Measurements from ENCODE around the gene SNTG2. TPM values are rescaled to one million over a fixed set of nuclear protein-coding genes. Genes with fewer than 3 reads are reported as not detected.

The SNTG2 gene
- total and polyA plus RNA-seq, 2 of the 13 experiments (the other 11 are each of a cell fraction or from before 2014, with no cell fraction given), result not detected

- no peak for TF ChIP-seq ARID2 (CRISPR knock-in tag; IDR thresholded peaks at IDR 0.05; ENCODE audit: borderline replicate concordance)
Measured at GRCh38 chr2:1256632-1257324, 306.1 kb downstream of the SNTG2 start (continued).

- Histone ChIP-seq H2AFZ (ENCODE audit: low read length) (no peak overlapping the region), H3K79me2 (ENCODE audit: insufficient read depth, low read length) (no peaks in the 10 kb centered on the region), H3K4me3 (replicated peaks in 1 of 3; ENCODE audit: insufficient read depth in 1 of 3, low read depth in 2 of 3, low read length in 3 of 3) (no peak overlapping the region), H3K27me3 (ENCODE audit: control insufficient read depth in 1 of 2, insufficient read depth in 2 of 2, low read length in 2 of 2) (peaks cover 0 to 37% of the 10 kb centered on the region in 2 experiments; a peak in 2 of 5 replicates), H3K27ac (ENCODE audit: extremely low read length, insufficient read depth, low read length) (no peak overlapping the region), H3K9me3 (ENCODE audit: low read length) (no peaks in the 10 kb centered on the region), H3K36me3 (replicated peaks in 1 of 2; ENCODE audit: control insufficient read depth in 1 of 2, insufficient read depth in 2 of 2, low read length in 2 of 2) (no peaks in the 10 kb centered on the region), H3K4me2 (ENCODE audit: low read depth, low read length) (no peak overlapping the region), H3K9ac (ENCODE audit: insufficient read depth, low read depth, low read length) (no peak overlapping the region), H3K4me1 (ENCODE audit: insufficient read depth, low read length) (no peaks in the 10 kb centered on the region), H4K20me1 (ENCODE audit: insufficient read depth, low read length) (no peaks in the 10 kb centered on the region)
- 31% methylated on average over 11 of the region's 11 CpGs for WGBS (ENCODE audit: low lambda C conversion rate)
- ChIA-PET POLR2A (no interaction called here), CTCF (ENCODE audit: low intra/inter-chr PET ratio, low total read pairs) (no interaction called here)
- DNase-seq (ENCODE audit: low spot score) (no peak), FAIRE-seq (no peak), ATAC-seq (no peak)
- intact Hi-C loops (cut with micrococcal nuclease; ENCODE audit: unreplicated experiment) (no loop called here), in situ Hi-C loops (cut with HindIII; ENCODE audit: extremely low pct_ligation_motif_present, low pct_unique_long_range_greater_than_20kb) (no loop called here)
- no TSS peak for BruUV-seq (replicated peaks)
- TF ChIP-seq BRCA1 (CRISPR knock-in tag; IDR thresholded peaks at IDR 0.05), result no peak
- no peak for TF ChIP-seq MED13 (CRISPR knock-in tag; IDR thresholded peaks at IDR 0.05)
- TF ChIP-seq ZNF367 (CRISPR knock-in tag; IDR thresholded peaks at IDR 0.05; ENCODE audit: borderline replicate concordance), result no peak
- TF ChIP-seq TBL1XR1 (IDR thresholded peaks at IDR 0.05; ENCODE audit: borderline replicate concordance, low read length, partially characterized antibody), result no peak
- no peak for TF ChIP-seq JUN (CRISPR knock-in tag; IDR thresholded peaks at IDR 0.05)
- no peak for TF ChIP-seq MEF2D (CRISPR knock-in tag; IDR thresholded peaks at IDR 0.05)
- no peak for TF ChIP-seq ZBTB46 (CRISPR knock-in tag; IDR thresholded peaks at IDR 0.05; ENCODE audit: borderline replicate concordance)
- no peak for TF ChIP-seq SIX4 (CRISPR knock-in tag; IDR thresholded peaks at IDR 0.05)
- TF ChIP-seq SMAD3 (CRISPR knock-in tag; IDR thresholded peaks at IDR 0.05), result no peak
- no peak for TF ChIP-seq ZNF138 (CRISPR knock-in tag; IDR thresholded peaks at IDR 0.05; ENCODE audit: low read depth)
- TF ChIP-seq ZNF577 (CRISPR knock-in tag; IDR thresholded peaks at IDR 0.05; ENCODE audit: borderline replicate concordance, low read depth), result no peak
Measured at GRCh38 chr2:1257334-1257733, 306.7 kb downstream of the SNTG2 start.
